Central memory CD4-positive, alpha-beta T cell (primary cell): ENCODE results near the gene AP1M2.
"Not testable (repeated sequence)": the region's sequence is repeated elsewhere in the genome, so short reads cannot be mapped to it uniquely, and the experiment has no call there.

Source experiments
- DNase-seq: peaks from one replicate; pipeline ENCODE4 v3.0.0; 2022

AP1M2 gene

GRCh38 chr19:10560154-10560553 lies 27.0 kb downstream of the AP1M2 start:
- no peak for DNase-seq

GRCh38 chr19:10557603-10558197 lies 29.4 kb downstream of the AP1M2 start:
- no peak for DNase-seq

GRCh38 chr19:10555610-10555973 lies 31.5 kb downstream of the AP1M2 start:
- DNase-seq, result no peak

GRCh38 chr19:10554760-10555609 lies 32.1 kb downstream of the AP1M2 start:
- DNase-seq, result no peak

- DNase-seq, result peak; percentile 62
Observed at GRCh38 chr19:10553943-10554381, 33.1 kb downstream of the AP1M2 start.

- DNase-seq, result no peak
Observed at GRCh38 chr19:10553087-10553667, 33.9 kb downstream of the AP1M2 start.

- DNase-seq, result no peak
Observed at GRCh38 chr19:10552510-10553053, 34.5 kb downstream of the AP1M2 start.

- no peak for DNase-seq
Observed at GRCh38 chr19:10551698-10552301, 35.3 kb downstream of the AP1M2 start.

- DNase-seq, result not testable (repeated sequence)
Observed at GRCh38 chr19:10551006-10551405, 36.1 kb downstream of the AP1M2 start.

GRCh38 chr19:10550336-10550735 lies 36.8 kb downstream of the AP1M2 start:
- DNase-seq, result no peak

GRCh38 chr19:10549733-10550132 lies 37.4 kb downstream of the AP1M2 start:
- no peak for DNase-seq

- DNase-seq, result no peak
Observed at GRCh38 chr19:10548746-10549276, 38.3 kb downstream of the AP1M2 start.

- no peak for DNase-seq
Observed at GRCh38 chr19:10546817-10547216, 40.3 kb downstream of the AP1M2 start.

GRCh38 chr19:10544753-10545251 lies 42.3 kb downstream of the AP1M2 start:
- no peak for DNase-seq

- DNase-seq, result no peak
Observed at GRCh38 chr19:10544242-10544752, 42.8 kb downstream of the AP1M2 start.

GRCh38 chr19:10543420-10544241 lies 43.5 kb downstream of the AP1M2 start, which contains the start of gene ATG4D:
ATG4D (plus strand) TSS chr19:10543904; CDS start chr19:10544091, 187 bp downstream.
- DNase-seq, result peak; percentile 82

GRCh38 chr19:10543059-10543419 lies 44.1 kb downstream of the AP1M2 start:
- no peak for DNase-seq

GRCh38 chr19:10539016-10539415 lies 48.1 kb downstream of the AP1M2 start:
- not testable (repeated sequence) for DNase-seq

GRCh38 chr19:10538204-10538983 lies 48.7 kb downstream of the AP1M2 start:
- no peak for DNase-seq

- no peak for DNase-seq
Observed at GRCh38 chr19:10537668-10538067, 49.4 kb downstream of the AP1M2 start.

GRCh38 chr19:10535613-10536012 lies 51.5 kb downstream of the AP1M2 start:
- no peak for DNase-seq
